ENCODE measurements around the gene PAQR8. TPM values are rescaled to one million over a fixed set of nuclear protein-coding genes. Genes with fewer than 3 reads are reported as not detected.

The PAQR8 gene
- total and polyA plus RNA-seq, 11 donors: 1.3 to 7.5 (median 3.6) TPM

- no peak overlapping the region for H3K27ac ChIP-seq
- no peak for ATAC-seq
Observed at GRCh38 chr6:52364480-52365166, 2.7 kb downstream of the PAQR8 start.

DNA sequence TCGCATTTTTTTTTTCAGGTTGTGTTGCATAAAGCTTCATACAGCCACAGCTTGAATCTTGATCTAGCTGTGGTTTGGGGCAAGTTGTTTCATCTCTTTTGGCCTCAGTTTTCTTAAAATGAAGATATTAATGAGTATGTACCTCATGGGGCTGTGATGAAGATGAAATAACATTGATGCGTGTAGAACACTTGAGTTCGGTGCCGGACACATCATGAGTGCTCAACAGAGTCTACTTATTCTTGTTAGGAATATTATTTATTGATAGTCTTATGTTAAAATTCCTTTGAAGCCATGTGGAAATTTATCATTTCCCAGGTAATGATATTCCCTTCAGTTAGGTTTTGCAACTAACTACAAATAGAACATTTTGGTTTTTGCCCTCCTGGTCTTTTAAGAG lies 3.4 kb downstream of the PAQR8 start:
- DNase-seq (no peak), ATAC-seq (no peak)
- no peaks in the 10 kb centered on the region for H3K27me3 ChIP-seq
- intact Hi-C loops (cut with DNase I): loop anchor here in 1 of 10 donors (10.0 kb wide), 1 partner anchor 81 kb away; the partner anchor contains the start of gene MCM3
- peaks cover 0 to 3% (median 0%) of the 10 kb centered on the region in 9 donors for H3K36me3 ChIP-seq
- peaks cover 0 to 25% (median 13%) of the 10 kb centered on the region in 12 donors for H3K4me1 ChIP-seq
- H3K9me3 ChIP-seq: no peaks in the 10 kb centered on the region
- TF ChIP-seq CTCF (IDR thresholded peaks at IDR 0.05) (no peak), POLR2A (IDR thresholded peaks at IDR 0.05) (no peak)
- 94 to 96% (median 94%) methylated on average over 4 of the region's 4 CpGs for WGBS, 4 donors
- H3K4me3 ChIP-seq: no peak overlapping the region
- H3K27ac ChIP-seq: no peak overlapping the region

More at GRCh38 chr6:52364480-52365166, 2.7 kb downstream of the PAQR8 start:
- H3K4me1 ChIP-seq: peaks cover 0 to 25% (median 14%) of the 10 kb centered on the region in 12 donors
- no peak overlapping the region for H3K4me3 ChIP-seq
- H3K36me3 ChIP-seq: peaks cover 0 to 3% (median 0%) of the 10 kb centered on the region in 9 donors
- no peak for DNase-seq
- WGBS, 4 donors: 73 to 83% (median 79%) methylated on average over 5 of the region's 5 CpGs
- TF ChIP-seq CTCF (IDR thresholded peaks at IDR 0.05): no peak
- TF ChIP-seq POLR2A (IDR thresholded peaks at IDR 0.05): no peak
- no peaks in the 10 kb centered on the region for H3K9me3 ChIP-seq
- intact Hi-C loops (cut with DNase I): loop anchor here in 5 of 10 donors (5.0 to 10.0 kb wide), 5 partner anchors 62 to 82 kb away; partner anchors contain the start of gene MCM3 (in 2 of the 5)
- H3K27me3 ChIP-seq: no peaks in the 10 kb centered on the region

GRCh38 chr6:52365866-52366540 lies 4.1 kb downstream of the PAQR8 start:
- whole genome bisulfite sequencing, 4 donors: 62 to 73% (median 69%) methylated on average over 3 of the region's 3 CpGs
- Histone ChIP-seq H3K4me3 (no peak overlapping the region), H3K27me3 (no peaks in the 10 kb centered on the region), H3K36me3 (peaks cover 0 to 7% (median 0%) of the 10 kb centered on the region in 9 donors), H3K4me1 (peaks cover 0 to 24% (median 13%) of the 10 kb centered on the region in 12 donors), H3K9me3 (no peaks in the 10 kb centered on the region), H3K27ac (no peak overlapping the region)
- ATAC-seq: no peak
- intact Hi-C loops (cut with DNase I): loop anchor here in 1 of 10 donors (10.0 kb wide), 1 partner anchor 81 kb away; the partner anchor contains the start of gene MCM3
- no peak for TF ChIP-seq POLR2A (IDR thresholded peaks at IDR 0.05)
- TF ChIP-seq CTCF (IDR thresholded peaks at IDR 0.05): no peak
- DNase-seq: no peak

DNA sequence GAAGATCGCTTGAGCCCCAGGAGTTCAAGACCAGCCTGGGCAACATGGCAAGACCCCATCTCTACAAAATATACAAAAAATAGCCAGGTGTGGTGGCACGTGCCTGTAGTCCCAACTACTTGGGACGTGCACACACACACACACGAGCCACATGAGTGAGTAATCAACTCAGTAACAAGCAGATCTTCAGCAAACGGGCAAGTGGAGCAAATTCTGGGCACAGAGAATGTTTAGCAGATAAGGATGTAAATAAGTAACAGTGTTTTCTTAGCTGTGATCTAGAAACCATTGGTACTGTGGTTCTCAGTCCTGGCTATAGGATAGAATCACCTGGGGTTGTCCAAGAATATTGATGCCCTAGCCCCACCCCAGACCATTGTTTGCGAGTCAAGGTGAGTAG lies 6.1 kb downstream of the PAQR8 start:
- ATAC-seq (no peak), DNase-seq (no peak)
- Histone ChIP-seq H3K4me1 (peaks cover 0 to 14% (median 6%) of the 10 kb centered on the region in 12 donors), H3K27me3 (no peaks in the 10 kb centered on the region), H3K36me3 (peaks cover 0 to 11% (median 0%) of the 10 kb centered on the region in 9 donors), H3K27ac (no peak overlapping the region), H3K4me3 (no peak overlapping the region), H3K9me3 (no peaks in the 10 kb centered on the region)
- intact Hi-C loops (cut with DNase I): loop anchor here in 1 of 10 donors (10.0 kb wide), 1 partner anchor 83 kb away; the partner anchor contains the start of gene MCM3
- TF ChIP-seq POLR2A (IDR thresholded peaks at IDR 0.05) (no peak), CTCF (IDR thresholded peaks at IDR 0.05) (no peak)
- 90 to 98% (median 93%) methylated on average over 6 of the region's 6 CpGs for WGBS, 4 donors

Measured in heart left ventricle (tissue), 16 donors.